CD4-positive, alpha-beta T cell (primary cell): ENCODE data around the gene EPHA1. TPM values are rescaled to one million over a fixed set of nuclear protein-coding genes. Genes with fewer than 3 reads are reported as not detected.

Experiments used
- ATAC-seq: fragments of 200-7000 bp; cut with Tn5 transposase; one replicate; pipeline ENCODE4 v1.10.0; 2022; ENCODE audit warnings: mild to moderate bottlenecking; ENCODE audit not compliant: poor library complexity
- CTCF ChIA-PET: fragments of 350-600 bp; sonication (Branson Sonifier 250); formaldehyde crosslinking; loops from one replicate; lab custom pipeline; 2021; ENCODE audit warnings: antibody characterized with exemption, inconsistent platforms; lab: Charles Lee
- POLR2A ChIA-PET: fragments of 350-600 bp; sonication (Branson Sonifier 250); formaldehyde crosslinking; loops from one replicate; lab custom pipeline; 2021; ENCODE audit warnings: antibody characterized with exemption, inconsistent platforms; lab: Charles Lee
- DNase-seq, 14 experiments: peaks; one replicate each; pipeline ENCODE4 v3.0.0-alpha.2; 2013 to 2020; ENCODE audit warnings: mixed read lengths in 2 of 14
- H3K27ac ChIP-seq, 2 donors: one replicate each; pipeline versions ENCODE4 v1.5.1 to v1.7.0; 2013; ENCODE audit warnings: low read length in 2 of 2, low read depth in 1 of 2, mild to moderate bottlenecking in 1 of 2
- H3K27me3 ChIP-seq, 2 experiments: 1 replicate in 1 of 2; 2 replicates in 1 of 2; pipeline versions ENCODE4 v1.6.1 to v1.7.0; 2013; ENCODE audit warnings: low read length in 2 of 2, control low read depth in 1 of 2, mild to moderate bottlenecking in 1 of 2, moderate library complexity in 1 of 2; ENCODE audit not compliant: insufficient read depth in 2 of 2, control insufficient read depth in 1 of 2
- H3K36me3 ChIP-seq: one replicate; pipeline ENCODE4 v1.6.1; 2013; ENCODE audit warnings: low read length, control low read depth; ENCODE audit not compliant: insufficient read depth
- H3K4me1 ChIP-seq: one replicate; pipeline ENCODE4 v1.6.1; 2013; ENCODE audit warnings: low read length, control low read depth; ENCODE audit not compliant: insufficient read depth
- H3K4me3 ChIP-seq: one replicate; pipeline ENCODE4 v1.5.1; 2013; ENCODE audit warnings: mild to moderate bottlenecking, low read length, moderate library complexity
- H3K9me3 ChIP-seq, 2 experiments: 1 replicate in 1 of 2; 2 replicates in 1 of 2; pipeline versions ENCODE4 v1.6.1 to v1.7.0; 2013; ENCODE audit warnings: low read length in 2 of 2, mild to moderate bottlenecking in 2 of 2, control low read depth in 1 of 2, moderate library complexity in 1 of 2; ENCODE audit not compliant: control insufficient read depth in 1 of 2, insufficient read depth in 1 of 2
- H3K27ac Mint-ChIP-seq: one replicate; pipeline ENCODE4 v1.8.0; 2020; ENCODE audit warnings: mixed read lengths
- H3K27me3 Mint-ChIP-seq: one replicate; pipeline ENCODE4 v1.8.0; 2021; ENCODE audit warnings: mixed read lengths
- H3K36me3 Mint-ChIP-seq: one replicate; pipeline ENCODE4 v1.8.0; 2021; ENCODE audit warnings: low read depth, mixed read lengths
- H3K4me1 Mint-ChIP-seq: one replicate; pipeline ENCODE4 v1.8.0; 2021; ENCODE audit warnings: low read depth, mixed read lengths
- H3K4me3 Mint-ChIP-seq: one replicate; pipeline ENCODE4 v1.8.0; 2020; ENCODE audit warnings: mild to moderate bottlenecking, mixed read lengths
- H3K9me3 Mint-ChIP-seq: one replicate; pipeline ENCODE4 v1.8.0; 2020; ENCODE audit warnings: mixed read lengths
- intact Hi-C, 2 experiments: fragments of 100-400 bp; cut with DNase I in 1 of 2; cut with micrococcal nuclease in 1 of 2; formaldehyde crosslinking; loops; one replicate each; pipeline versions ENCODE4 v1.15.1 to v1.9.0; 2023 to 2025; cut with DNase I, micrococcal nuclease
- polyA plus RNA-seq, 2 donors: library from polyadenylated mRNA; unstranded; fragments of 120-200 nt; gene quantifications; one replicate each; pipeline ENCODE4 v1.2.1, GENCODE V29; 2013
- total RNA-seq, 174 experiments: library from RNA in 2 of 174; stranded (reverse) in 2 of 174; gene quantifications; one replicate each; pipeline ENCODE4 v1.2.3 and lab custom pipeline; 2021 to 2026
- TF ChIP-seq, protein P1 (sequence below): fragments of 200-600 bp; IDR thresholded peaks from one replicate; pipeline ENCODE4 v1.8.0; 2022; ENCODE audit warnings: antibody characterized with exemption, mild to moderate bottlenecking

EPHA1 gene
- 10 to 100 TPM; 16.0 to 19.0 TPM for total RNA-seq
- polyA plus RNA-seq (2013, experiment 1 of 2): 16.6 TPM
- polyA plus RNA-seq (2013, experiment 2 of 2): 19.7 TPM
- 1.3 to 81.5 (median 22.6) reads per million in 172 experiments for total RNA-seq (lab: John Stamatoyannopoulos, UW)

DNA sequence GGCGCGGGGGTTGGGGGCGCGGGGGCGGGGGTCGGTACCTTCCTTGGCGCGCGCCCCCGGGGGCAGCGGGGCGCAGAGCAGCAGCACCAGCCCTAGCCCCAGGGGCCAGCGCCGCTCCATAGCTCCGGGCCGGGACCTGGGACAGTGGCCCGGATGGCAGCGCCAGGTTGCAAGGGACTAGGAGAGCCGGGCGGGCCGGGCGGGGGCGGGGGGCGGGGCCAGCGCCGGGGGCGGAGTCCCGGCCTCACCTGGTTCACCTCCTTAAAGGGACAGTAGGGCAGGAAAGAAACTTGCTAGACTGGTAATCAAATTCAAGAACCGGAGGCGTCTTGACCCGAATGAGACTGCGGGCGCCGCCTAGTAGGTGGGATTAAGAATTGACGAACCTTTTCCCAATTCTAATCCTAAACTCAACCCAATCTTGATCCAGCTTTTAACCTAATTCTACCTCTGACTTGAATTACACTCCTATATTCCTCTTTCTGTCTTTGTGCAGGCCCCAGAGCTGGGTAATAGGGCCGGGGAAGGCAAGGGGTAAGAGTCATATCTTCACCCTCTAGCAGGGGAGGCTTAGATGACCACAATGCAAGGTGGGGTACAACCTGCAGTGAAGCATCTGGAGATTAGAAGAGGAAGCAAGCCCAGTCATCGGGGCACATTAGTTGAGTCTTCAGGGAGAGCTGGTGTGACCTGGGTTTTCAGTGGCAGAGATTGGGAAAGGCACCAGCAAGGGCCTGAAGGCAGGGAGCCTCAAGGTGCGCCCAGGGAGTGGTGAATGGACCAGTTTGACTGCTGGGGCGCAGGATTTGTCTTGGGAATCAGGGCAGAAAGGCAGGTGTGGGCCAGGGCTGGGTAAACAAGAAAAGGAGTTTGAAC, at the start of gene EPHA1:
TSS of gene EPHA1 (minus strand) at position 171 of the 876 bp plus-strand sequence. CDS start at position 120, 51 bp downstream.
- Mint-ChIP-seq H3K4me3 (peak within 1 kb of the TSS; percentile 94), H3K27ac (peak within 1 kb of the TSS; percentile 85), H3K36me3 (peaks cover 35% of the 10 kb centered on the region), H3K9me3 (no peaks in the 10 kb centered on the region), H3K4me1 (peaks cover 87% of the 10 kb centered on the region), H3K27me3 (no peaks in the 10 kb centered on the region)
- ChIA-PET CTCF (interaction anchor here (0.8 to 2.6 kb wide), 3 partner anchors 28 to 169 kb away, joined by 4 to 16 read pairs (median 6); partner anchors contain the start of gene ZYX), POLR2A (interaction anchor here (0.7 to 6.0 kb wide), 14 partner anchors 13 to 601 kb away, joined by 3 to 57 read pairs (median 10); no protein-coding TSS in a partner anchor)
- H3K27ac ChIP-seq: peak within 1 kb of the TSS; percentile 13 to 38
- H3K27me3 ChIP-seq: no peaks in the 10 kb centered on the region
- DNase-seq (peak; percentile 30 to 85 (median 50)), ATAC-seq (peak; percentile 74)
- H3K9me3 ChIP-seq: no peaks in the 10 kb centered on the region
- H3K36me3 ChIP-seq: peaks cover 6% of the 10 kb centered on the region
- H3K4me1 ChIP-seq: peaks cover 55% of the 10 kb centered on the region
- intact Hi-C loops: loop anchor here (1.0 to 5.0 kb wide), 6 partner anchors 28 to 157 kb away; partner anchors contain the start of genes CASP2 (in 1 of the 2), FAM131B (in 1 of the 2) and ZYX (in 1 of the 2)
- peak within 1 kb of the TSS; percentile 71 for H3K4me3 ChIP-seq
- TF ChIP-seq, protein P1, sequence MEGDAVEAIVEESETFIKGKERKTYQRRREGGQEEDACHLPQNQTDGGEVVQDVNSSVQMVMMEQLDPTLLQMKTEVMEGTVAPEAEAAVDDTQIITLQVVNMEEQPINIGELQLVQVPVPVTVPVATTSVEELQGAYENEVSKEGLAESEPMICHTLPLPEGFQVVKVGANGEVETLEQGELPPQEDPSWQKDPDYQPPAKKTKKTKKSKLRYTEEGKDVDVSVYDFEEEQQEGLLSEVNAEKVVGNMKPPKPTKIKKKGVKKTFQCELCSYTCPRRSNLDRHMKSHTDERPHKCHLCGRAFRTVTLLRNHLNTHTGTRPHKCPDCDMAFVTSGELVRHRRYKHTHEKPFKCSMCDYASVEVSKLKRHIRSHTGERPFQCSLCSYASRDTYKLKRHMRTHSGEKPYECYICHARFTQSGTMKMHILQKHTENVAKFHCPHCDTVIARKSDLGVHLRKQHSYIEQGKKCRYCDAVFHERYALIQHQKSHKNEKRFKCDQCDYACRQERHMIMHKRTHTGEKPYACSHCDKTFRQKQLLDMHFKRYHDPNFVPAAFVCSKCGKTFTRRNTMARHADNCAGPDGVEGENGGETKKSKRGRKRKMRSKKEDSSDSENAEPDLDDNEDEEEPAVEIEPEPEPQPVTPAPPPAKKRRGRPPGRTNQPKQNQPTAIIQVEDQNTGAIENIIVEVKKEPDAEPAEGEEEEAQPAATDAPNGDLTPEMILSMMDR: peak; percentile 59

DNA sequence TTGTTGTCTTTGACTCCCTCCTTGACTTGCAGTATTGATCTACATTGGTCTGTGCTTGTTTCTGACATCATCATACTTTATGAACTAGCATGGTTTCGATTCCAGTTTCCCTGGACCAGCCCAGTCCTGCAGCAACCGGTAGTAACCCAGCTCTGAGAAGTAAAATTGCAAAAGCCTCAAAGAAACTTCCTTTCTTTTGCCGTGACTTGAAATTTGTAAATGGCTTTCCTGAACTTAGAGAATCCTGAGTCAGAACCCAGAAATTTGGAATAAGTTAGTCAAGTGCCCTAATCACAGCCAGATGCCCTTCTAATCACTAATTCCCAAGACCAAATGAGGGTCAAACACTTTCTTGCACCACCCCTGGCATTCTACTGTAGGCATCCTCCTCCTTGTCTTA, 49.6 kb upstream of the EPHA1 start:
- no peak overlapping the region for H3K27ac ChIP-seq
- CTCF ChIA-PET: no interaction called here
- no peaks in the 10 kb centered on the region for H3K27me3 Mint-ChIP-seq

More for the DNA sequence above, 49.6 kb upstream of the EPHA1 start:
- Mint-ChIP-seq H3K36me3 (peaks cover 54% of the 10 kb centered on the region), H3K4me3 (no peak overlapping the region), H3K27ac (no peak overlapping the region), H3K4me1 (peaks cover 6% of the 10 kb centered on the region), H3K9me3 (no peaks in the 10 kb centered on the region)
- no peaks in the 10 kb centered on the region for H3K36me3 ChIP-seq
- no peaks in the 10 kb centered on the region for H3K4me1 ChIP-seq
- H3K9me3 ChIP-seq: peaks cover 0 to 3% of the 10 kb centered on the region in 2 experiments
- intact Hi-C loops: no loop called here
- no peak for ATAC-seq
- DNase-seq: peak in 2 of 14 experiments; percentile 7 to 17
- H3K4me3 ChIP-seq: no peak overlapping the region
- POLR2A ChIA-PET: no interaction called here
- no peaks in the 10 kb centered on the region for H3K27me3 ChIP-seq
- TF ChIP-seq, protein P1: no peak
